GM19438 (cell line): ENCODE results near the gene ASPSCR1.

ENCODE experiments used
- ATAC-seq: cut with Tn5 transposase; IDR thresholded peaks from one replicate; pipeline ENCODE4 v1.9.1; 2021; ENCODE audit warnings: low read depth; ENCODE audit not compliant: unreplicated experiment

Gene ASPSCR1

GRCh38 chr17:82062984-82063368, 85.5 kb downstream of the ASPSCR1 start:
- no peak for ATAC-seq

- ATAC-seq, result no peak
These were observed 86.3 kb downstream of the ASPSCR1 start for GRCh38 chr17:82063424-82064415.

- ATAC-seq, result no peak
These were observed 87.2 kb downstream of the ASPSCR1 start for GRCh38 chr17:82064433-82065192.

GRCh38 chr17:82065193-82065637, 87.8 kb downstream of the ASPSCR1 start:
- peak; percentile 34 for ATAC-seq

GRCh38 chr17:82065638-82066303, 88.3 kb downstream of the ASPSCR1 start, which contains the start of gene DUS1L:
Gene DUS1L (minus strand): TSS chr17:82065804. CDS start chr17:82065059, 745 bp downstream.
- ATAC-seq, result peak; percentile 57
